H9 (cell line): ENCODE data around the gene PDZK1. TPM values are rescaled to one million over a fixed set of nuclear protein-coding genes. Genes with fewer than 3 reads are reported as not detected.
"Not testable (repeated sequence)": the region's sequence is repeated elsewhere in the genome, so short reads cannot be mapped to it uniquely, and the experiment has no call there.

Experiments used
- DNase-seq: peaks from one replicate; pipeline ENCODE4 v3.0.0-alpha.2; 2017
- H2AFZ ChIP-seq: one replicate; pipeline ENCODE4 v1.6.1; 2013; ENCODE audit warnings: mild to moderate bottlenecking, low read length, control low read depth, moderate library complexity
- H2AK5ac ChIP-seq: 2 replicates; pipeline ENCODE4 v1.6.1; 2013; ENCODE audit warnings: low read length, control low read depth, mixed read lengths; ENCODE audit not compliant: insufficient read length
- H2BK120ac ChIP-seq: one replicate; pipeline ENCODE4 v1.6.1; 2013; ENCODE audit warnings: low read depth, mild to moderate bottlenecking, low read length, control low read depth, inconsistent platforms; ENCODE audit not compliant: poor library complexity, severe bottlenecking
- H2BK12ac ChIP-seq: 2 replicates; pipeline ENCODE4 v1.6.1; 2013; ENCODE audit warnings: low read length, control low read depth, mixed read lengths, low read depth; ENCODE audit not compliant: insufficient read length
- H2BK15ac ChIP-seq: 2 replicates; pipeline ENCODE4 v1.6.1; 2013; ENCODE audit warnings: low read depth, low read length, control low read depth
- H2BK20ac ChIP-seq: one replicate; pipeline ENCODE4 v1.6.1; 2013; ENCODE audit warnings: low read depth, mild to moderate bottlenecking, low read length, control low read depth, inconsistent platforms; ENCODE audit not compliant: poor library complexity, severe bottlenecking
- H2BK5ac ChIP-seq: 2 replicates; pipeline ENCODE4 v1.6.1; 2013; ENCODE audit warnings: low read length, control low read depth, mixed read lengths; ENCODE audit not compliant: insufficient read length
- H3K14ac ChIP-seq: 2 replicates; pipeline ENCODE4 v1.6.1; 2013; ENCODE audit warnings: low read length, control low read depth; ENCODE audit not compliant: insufficient read depth
- H3K18ac ChIP-seq: 2 replicates; pipeline ENCODE4 v1.6.1; 2013; ENCODE audit warnings: low read depth, mild to moderate bottlenecking, mixed read lengths, low read length, control low read depth; ENCODE audit not compliant: insufficient read length
- H3K23ac ChIP-seq: 2 replicates; pipeline ENCODE4 v1.6.1; 2013; ENCODE audit warnings: low read length, control low read depth, mixed read lengths, low read depth; ENCODE audit not compliant: insufficient read length
- H3K23me2 ChIP-seq: 2 replicates; pipeline ENCODE4 v1.6.1; 2013; ENCODE audit warnings: low read depth, mild to moderate bottlenecking, mixed read lengths, low read length, control low read depth; ENCODE audit not compliant: insufficient read length, poor library complexity, severe bottlenecking
- H3K27ac ChIP-seq: 2 replicates; pipeline ENCODE4 v1.5.1; 2013; ENCODE audit warnings: low read length, control low read depth, mixed read lengths, low read depth; ENCODE audit not compliant: insufficient read length
- H3K27me3 ChIP-seq: 2 replicates; pipeline ENCODE4 v1.6.1; 2013; ENCODE audit warnings: low read length, control low read depth, inconsistent platforms; ENCODE audit not compliant: insufficient read depth
- H3K4ac ChIP-seq: 2 replicates; pipeline ENCODE4 v1.6.1; 2013; ENCODE audit warnings: low read depth, mild to moderate bottlenecking, control low read depth, inconsistent platforms, low read length, moderate library complexity
- H3K4me1 ChIP-seq: 2 replicates; pipeline ENCODE4 v1.6.1; 2013; ENCODE audit warnings: low read length, control low read depth, inconsistent platforms; ENCODE audit not compliant: insufficient read depth
- H3K4me2 ChIP-seq: 2 replicates; pipeline ENCODE4 v1.6.1; 2013; ENCODE audit warnings: low read length, control low read depth, mixed read lengths; ENCODE audit not compliant: insufficient read length, insufficient read depth
- H3K56ac ChIP-seq: 2 replicates; pipeline ENCODE4 v1.6.1; 2013; ENCODE audit warnings: low read depth, mild to moderate bottlenecking, mixed read lengths, low read length, control low read depth; ENCODE audit not compliant: insufficient read length
- H3K79me1 ChIP-seq: 2 replicates; pipeline ENCODE4 v1.6.1; 2013; ENCODE audit warnings: low read depth, mild to moderate bottlenecking, moderate library complexity, low read length, control low read depth, inconsistent platforms; ENCODE audit not compliant: insufficient read depth, poor library complexity, severe bottlenecking
- H3K79me2 ChIP-seq: 2 replicates; pipeline ENCODE4 v1.6.1; 2013; ENCODE audit warnings: low read length, control low read depth, inconsistent platforms; ENCODE audit not compliant: insufficient read depth
- H3K9ac ChIP-seq: 2 replicates; pipeline ENCODE4 v1.6.1; 2013; ENCODE audit warnings: low read length, control low read depth, mixed read lengths; ENCODE audit not compliant: insufficient read length; ENCODE audit errors: extremely low read depth
- H3K9me3 ChIP-seq: one replicate; pipeline ENCODE4 v1.6.1; 2013; ENCODE audit warnings: low read depth, low read length, inconsistent platforms; ENCODE audit not compliant: control insufficient read depth
- H3T11ph ChIP-seq: one replicate; pipeline ENCODE4 v1.6.1; 2013; ENCODE audit warnings: mild to moderate bottlenecking, low read length, control low read depth, inconsistent platforms
- H4K20me1 ChIP-seq: one replicate; pipeline ENCODE4 v1.6.1; 2013; ENCODE audit not compliant: control insufficient read depth, insufficient read length, insufficient read depth
- H4K5ac ChIP-seq: 2 replicates; pipeline ENCODE4 v1.6.1; 2013; ENCODE audit warnings: low read depth, mild to moderate bottlenecking, mixed read lengths, low read length, control low read depth; ENCODE audit not compliant: insufficient read length
- H4K8ac ChIP-seq: replicated peaks from 2 replicates; pipeline ENCODE4 v1.6.1; 2013; ENCODE audit warnings: low read length, control low read depth, mixed read lengths, low read depth; ENCODE audit not compliant: insufficient read length
- H4K91ac ChIP-seq: 2 replicates; pipeline ENCODE4 v1.6.1; 2013; ENCODE audit warnings: low read depth, mild to moderate bottlenecking, moderate library complexity, mixed read lengths, low read length, control low read depth; ENCODE audit not compliant: insufficient read length
- H3K27ac Mint-ChIP-seq, 3 experiments: 2 replicates in 2 of 3; 3 replicates in 1 of 3; pipeline ENCODE4 v1.8.0; 2020 to 2021; ENCODE audit warnings: mixed read lengths in 3 of 3, mild to moderate bottlenecking in 1 of 3, moderate library complexity in 1 of 3
- H3K27me3 Mint-ChIP-seq: 2 replicates; pipeline ENCODE4 v1.8.0; 2021; ENCODE audit warnings: low read depth, mild to moderate bottlenecking, moderate library complexity, mixed read lengths
- H3K36me3 Mint-ChIP-seq, 3 experiments: 2 replicates in 2 of 3; 3 replicates in 1 of 3; pipeline ENCODE4 v1.8.0; 2020 to 2021; ENCODE audit warnings: low read depth in 3 of 3, mixed read lengths in 3 of 3; ENCODE audit not compliant: insufficient read depth in 1 of 3
- H3K4me1 Mint-ChIP-seq, 2 experiments: 2 replicates each; pipeline ENCODE4 v1.8.0; 2020; ENCODE audit warnings: mixed read lengths in 2 of 2
- H3K4me3 Mint-ChIP-seq, 2 experiments: 2 replicates in 1 of 2; 3 replicates in 1 of 2; pipeline ENCODE4 v1.8.0; 2020 to 2021; ENCODE audit warnings: mild to moderate bottlenecking in 2 of 2, mixed read lengths in 2 of 2, moderate library complexity in 1 of 2
- H3K9me3 Mint-ChIP-seq, 2 experiments: 2 replicates in 1 of 2; 3 replicates in 1 of 2; pipeline ENCODE4 v1.8.0; 2020; ENCODE audit warnings: mild to moderate bottlenecking in 2 of 2, mixed read lengths in 2 of 2, moderate library complexity in 1 of 2
- WGBS: extraction: QIAGEN DNeasy Blood & Tissue Kit; methylation state at CpG from one replicate; pipeline ENCODE4 v1.1.7; 2013; ENCODE audit warnings: missing lambda C conversion rate, low lambda C conversion rate, mixed read lengths; ENCODE audit not compliant: insufficient read length; ENCODE audit errors: extremely low coverage; 5-methylcytosine and 5-hydroxymethylcytosine counted together
- total RNA-seq: library from RNA; stranded (reverse); gene quantifications from 2 replicates; pipeline ENCODE4 v1.2.1, GENCODE V29; 2021
- TF ChIP-seq, protein P1 (sequence below): fragments of 200-600 bp; sonication (generic); conservative IDR thresholded peaks from 3 replicates; pipeline ENCODE4 v1.8.0; 2021; ENCODE audit warnings: antibody characterized with exemption, mild to moderate bottlenecking

Gene PDZK1
- total RNA-seq, 1 experiment from 2014 or later, result not detected

DNA sequence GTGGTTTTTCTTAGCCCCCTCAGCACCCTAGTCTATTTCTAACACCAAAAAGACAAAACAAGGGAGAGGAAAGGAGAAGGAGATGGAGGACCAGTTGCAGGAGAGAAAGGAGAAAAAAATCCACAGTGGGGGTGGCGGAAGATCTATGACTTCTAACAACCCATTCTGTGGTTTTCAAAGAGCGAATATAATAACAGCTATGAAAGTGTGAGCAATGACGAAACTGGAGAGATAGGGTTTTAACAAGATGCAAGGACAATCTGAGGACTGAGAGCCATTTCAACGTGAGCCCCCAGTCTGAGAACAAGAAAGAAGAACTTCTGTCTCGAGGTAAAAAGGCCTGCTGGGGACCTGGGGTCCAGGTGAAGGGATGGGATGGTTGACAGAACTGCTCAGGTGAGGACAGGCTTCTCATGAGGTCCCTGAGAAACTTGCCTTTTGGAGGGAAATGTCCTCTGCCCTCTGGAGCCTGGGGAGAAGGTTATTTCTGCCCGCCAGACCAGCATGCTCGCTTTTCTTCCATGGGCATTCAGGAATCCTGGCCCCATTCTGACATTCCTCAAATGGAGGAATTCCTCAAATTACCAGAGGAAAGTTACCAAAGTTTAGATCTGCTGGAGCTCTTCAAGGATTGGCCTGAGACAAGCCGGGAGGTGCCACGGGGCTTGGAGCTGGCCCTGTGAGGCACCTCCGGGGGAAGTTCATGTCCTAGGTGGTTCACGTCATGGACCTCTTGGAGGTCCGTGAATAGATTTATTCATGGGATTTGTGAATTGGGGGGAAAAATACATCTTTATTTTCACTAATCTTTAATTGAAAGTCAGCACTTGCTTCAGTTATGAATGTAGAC lies 12.3 kb upstream of the PDZK1 start, which contains the start of gene CD160:
TSS of gene CD160 (plus strand) at position 270 of the 850 bp plus-strand sequence. CDS start 8,829 bp downstream, outside the sequence.
- H3K36me3 Mint-ChIP-seq, result no peaks in the 10 kb centered on the region
- Histone ChIP-seq H2BK5ac (no peak within 1 kb of the TSS), H3K14ac (no peak within 1 kb of the TSS), H3K79me2 (no peaks in the 10 kb centered on the region), H3K27ac (no peak within 1 kb of the TSS), H2BK12ac (no peak within 1 kb of the TSS), H3K56ac (no peak within 1 kb of the TSS), H4K20me1 (no peaks in the 10 kb centered on the region), H3K9ac (no peak within 1 kb of the TSS), H3K18ac (no peak within 1 kb of the TSS), H4K8ac (no peak within 1 kb of the TSS), H3K4me2 (no peak within 1 kb of the TSS), H2AK5ac (no peak within 1 kb of the TSS), H2BK20ac (no peak within 1 kb of the TSS), H3K23ac (no peak within 1 kb of the TSS), H3K4ac (no peak within 1 kb of the TSS), H3T11ph (no peak within 1 kb of the TSS), H4K5ac (no peak within 1 kb of the TSS), H3K27me3 (no peaks in the 10 kb centered on the region), H3K79me1 (no peaks in the 10 kb centered on the region), H3K9me3 (no peaks in the 10 kb centered on the region), H4K91ac (no peak within 1 kb of the TSS), H2AFZ (no peak within 1 kb of the TSS), H2BK15ac (no peak within 1 kb of the TSS), H3K23me2 (peaks cover 4% of the 10 kb centered on the region), H3K4me1 (no peaks in the 10 kb centered on the region), H2BK120ac (no peak within 1 kb of the TSS)
- H3K4me3 Mint-ChIP-seq, result no peak within 1 kb of the TSS
- TF ChIP-seq, protein P1, sequence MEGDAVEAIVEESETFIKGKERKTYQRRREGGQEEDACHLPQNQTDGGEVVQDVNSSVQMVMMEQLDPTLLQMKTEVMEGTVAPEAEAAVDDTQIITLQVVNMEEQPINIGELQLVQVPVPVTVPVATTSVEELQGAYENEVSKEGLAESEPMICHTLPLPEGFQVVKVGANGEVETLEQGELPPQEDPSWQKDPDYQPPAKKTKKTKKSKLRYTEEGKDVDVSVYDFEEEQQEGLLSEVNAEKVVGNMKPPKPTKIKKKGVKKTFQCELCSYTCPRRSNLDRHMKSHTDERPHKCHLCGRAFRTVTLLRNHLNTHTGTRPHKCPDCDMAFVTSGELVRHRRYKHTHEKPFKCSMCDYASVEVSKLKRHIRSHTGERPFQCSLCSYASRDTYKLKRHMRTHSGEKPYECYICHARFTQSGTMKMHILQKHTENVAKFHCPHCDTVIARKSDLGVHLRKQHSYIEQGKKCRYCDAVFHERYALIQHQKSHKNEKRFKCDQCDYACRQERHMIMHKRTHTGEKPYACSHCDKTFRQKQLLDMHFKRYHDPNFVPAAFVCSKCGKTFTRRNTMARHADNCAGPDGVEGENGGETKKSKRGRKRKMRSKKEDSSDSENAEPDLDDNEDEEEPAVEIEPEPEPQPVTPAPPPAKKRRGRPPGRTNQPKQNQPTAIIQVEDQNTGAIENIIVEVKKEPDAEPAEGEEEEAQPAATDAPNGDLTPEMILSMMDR, result no peak
- H3K27ac Mint-ChIP-seq, result no peak within 1 kb of the TSS
- peaks cover 40% of the 10 kb centered on the region for H3K27me3 Mint-ChIP-seq
- DNase-seq, result no peak
- no peaks in the 10 kb centered on the region for H3K9me3 Mint-ChIP-seq
- whole genome bisulfite sequencing, result no CpG with 5 or more reads among the region's 12 CpGs
- peaks cover 5 to 15% of the 10 kb centered on the region in 2 experiments; a peak in 3 of 4 replicates for H3K4me1 Mint-ChIP-seq

DNA sequence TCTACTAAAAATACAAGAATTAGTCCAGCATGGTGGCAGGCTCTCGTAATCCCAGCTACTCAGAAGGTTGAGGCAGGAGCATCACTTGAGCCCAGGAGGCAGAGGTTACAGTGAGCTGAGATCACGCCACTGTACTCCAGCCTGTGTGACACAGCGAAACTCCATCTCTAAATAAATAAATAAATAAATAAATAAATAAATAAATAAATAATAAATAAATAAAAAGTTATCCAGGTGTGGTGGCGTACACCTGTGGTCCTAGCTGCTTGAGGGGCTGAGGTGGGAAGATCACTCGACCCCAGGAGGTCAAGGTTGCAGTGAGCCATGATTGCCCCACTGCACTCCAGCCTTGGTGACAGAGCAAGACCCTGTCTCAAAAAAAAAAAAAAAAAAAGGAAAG lies 11.3 kb upstream of the PDZK1 start:
- not testable (repeated sequence) for H3K27ac ChIP-seq, H2BK5ac ChIP-seq, H2BK120ac ChIP-seq, H3K4me3 Mint-ChIP-seq, H3K36me3 Mint-ChIP-seq, H3K4me1 ChIP-seq, H3K14ac ChIP-seq, DNase-seq, H3K9me3 ChIP-seq, H2BK12ac ChIP-seq, H3K23me2 ChIP-seq, H2AFZ ChIP-seq, H2AK5ac ChIP-seq, H3K23ac ChIP-seq, H3K56ac ChIP-seq, H4K91ac ChIP-seq, H2BK20ac ChIP-seq, H3K79me2 ChIP-seq, H3K18ac ChIP-seq, H4K20me1 ChIP-seq, H3K27ac Mint-ChIP-seq, H3K79me1 ChIP-seq, H3K9me3 Mint-ChIP-seq, H4K8ac ChIP-seq, H3K9ac ChIP-seq, H3K4me2 ChIP-seq, H4K5ac ChIP-seq, H2BK15ac ChIP-seq, H3T11ph ChIP-seq, H3K4ac ChIP-seq, H3K27me3 ChIP-seq
- Mint-ChIP-seq H3K4me1 (peaks cover 5 to 15% of the 10 kb centered on the region in 2 experiments; a peak in 3 of 4 replicates), H3K27me3 (peaks cover 40% of the 10 kb centered on the region)
- WGBS, result no CpG with 5 or more reads among the region's 5 CpGs
